GM13976 (cell line): ENCODE data around the gene XRCC3.

ENCODE experiments used
- DNase-seq: peaks from one replicate; pipeline ENCODE4 v3.0.0; 2012; ENCODE audit warnings: low spot score
- CTCF ChIP-seq: IDR thresholded peaks from 2 replicates; pipeline ENCODE4 v1.5.1; 2012; ENCODE audit warnings: borderline replicate concordance, mild to moderate bottlenecking; ENCODE audit not compliant: insufficient read depth; ENCODE audit errors: extremely low read depth, missing control alignments, control extremely low read depth
- in situ Hi-C: fragments of 300-500 bp; cut with MboI; formaldehyde crosslinking; loops from one replicate; pipeline ENCODE4 v1.12.0; 2022; ENCODE audit warnings: low sequenced_read_pairs, mixed read lengths, inconsistent platforms; ENCODE audit not compliant: unreplicated experiment

XRCC3 gene

GRCh38 chr14:103726474-103726873, 11.2 kb upstream of the XRCC3 start:
- in situ Hi-C loops, result no loop called here
- DNase-seq, result no peak
- no peak for TF ChIP-seq CTCF

GRCh38 chr14:103725739-103726395, 10.6 kb upstream of the XRCC3 start:
- TF ChIP-seq CTCF, result no peak
- in situ Hi-C loops, result no loop called here
- DNase-seq, result no peak

DNA sequence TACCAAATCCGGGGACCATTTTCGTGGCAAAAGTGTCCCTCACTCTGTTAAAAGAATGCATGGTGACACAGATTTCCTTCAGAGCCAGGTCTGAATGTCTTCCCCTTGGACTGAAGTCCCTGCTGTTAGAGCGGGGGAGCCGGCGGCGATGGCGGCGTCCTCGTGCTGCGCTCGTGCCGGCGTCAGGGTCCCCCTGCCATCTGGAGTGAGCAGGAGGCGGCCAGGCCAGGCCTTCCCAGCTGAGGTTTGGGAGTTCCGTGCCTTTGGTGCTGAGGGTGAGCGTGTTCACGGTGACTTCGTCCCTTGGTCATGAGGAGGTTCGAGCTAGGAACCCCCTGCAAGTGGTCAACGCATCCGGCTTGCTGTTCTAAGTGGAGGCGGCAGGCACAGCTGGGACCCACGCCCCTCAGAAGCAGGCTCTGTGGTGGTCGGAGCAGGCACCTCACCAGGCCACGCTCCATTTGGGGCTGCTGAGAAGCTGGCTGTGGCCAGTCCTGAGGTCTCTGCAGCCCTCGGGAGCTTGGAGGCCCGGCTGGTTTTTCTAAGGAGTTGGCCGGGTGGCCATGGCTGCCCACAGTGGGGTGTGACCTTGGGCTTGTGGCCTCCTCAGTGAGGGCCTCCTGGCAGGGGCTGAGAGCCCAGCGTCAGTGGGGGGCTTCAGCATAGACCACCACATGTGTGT, 9.9 kb upstream of the XRCC3 start:
- no peak for DNase-seq
- in situ Hi-C loops, result no loop called here
- no peak for TF ChIP-seq CTCF

- TF ChIP-seq CTCF, result no peak
- DNase-seq, result no peak
- in situ Hi-C loops, result no loop called here
These were observed 8.9 kb upstream of the XRCC3 start for GRCh38 chr14:103724116-103724515.

GRCh38 chr14:103723748-103724081, 8.5 kb upstream of the XRCC3 start:
- no peak for DNase-seq
- TF ChIP-seq CTCF, result no peak
- in situ Hi-C loops, result no loop called here

DNA sequence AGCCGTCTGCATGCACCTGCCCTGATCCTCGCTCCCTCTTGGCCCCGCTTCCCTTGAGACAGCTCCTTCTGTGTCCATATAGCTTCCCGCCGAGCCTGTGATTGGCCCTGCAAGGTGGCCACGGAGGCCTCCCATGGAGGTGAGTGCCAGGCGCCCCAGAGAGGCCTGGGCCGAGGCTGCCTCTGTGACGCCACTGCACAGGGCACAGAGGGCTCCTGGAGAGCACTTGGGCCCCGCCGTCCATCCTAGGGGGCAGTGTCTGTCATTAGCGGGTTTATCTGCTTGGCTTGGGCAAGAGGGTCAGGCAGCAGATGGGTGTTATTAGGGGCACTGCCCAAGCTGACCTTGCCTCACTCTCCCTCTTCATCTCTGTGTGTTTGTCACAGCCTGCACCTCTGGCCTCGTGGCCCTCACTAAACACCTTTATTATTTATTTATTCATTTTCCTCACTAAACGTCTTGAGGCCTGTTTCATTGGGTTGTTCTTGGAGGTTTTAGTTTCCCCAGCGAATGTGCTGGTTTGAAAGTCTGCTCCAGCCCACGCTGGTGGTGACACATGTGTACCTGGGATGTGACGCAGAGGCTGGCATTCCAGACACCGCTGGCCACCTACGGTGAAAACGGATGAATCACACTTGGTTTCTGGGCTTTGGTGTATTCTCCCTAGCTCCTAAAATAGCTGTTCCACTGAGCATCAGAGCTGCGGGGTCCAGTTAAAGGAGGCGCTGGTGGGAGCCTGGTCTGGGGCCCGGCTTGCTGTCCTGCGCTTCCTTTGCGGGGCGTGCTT, 6.3 kb upstream of the XRCC3 start:
- TF ChIP-seq CTCF, result no peak
- no peak for DNase-seq
- in situ Hi-C loops, result no loop called here
